NCI-H2029 treated with DMSO at 0.1 percent for 48 hours (cell line): ENCODE results near the gene AGAP6.
"Not testable (repeated sequence)": the region's sequence is repeated elsewhere in the genome, so short reads cannot be mapped to it uniquely, and the experiment has no call there.

ENCODE experiments used
- DNase-seq: peaks from one replicate; lab custom pipeline; 2025; lab: John Stamatoyannopoulos, UW

The AGAP6 gene

GRCh38 chr10:49988376-49988775 lies at the start of gene AGAP6:
Gene AGAP6 (plus strand): TSS chr10:49988406. CDS start chr10:49988716, 310 bp downstream.
- not testable (repeated sequence) for DNase-seq

GRCh38 chr10:49941447-49942338 lies 46.5 kb upstream of the AGAP6 start, which contains the start of the genes PARG and TIMM23B:
Gene PARG (minus strand): TSS chr10:49942027. CDS start chr10:49941725, 302 bp downstream.
Gene TIMM23B (plus strand): TSS chr10:49942053. CDS start chr10:49942195, 142 bp downstream.
- DNase-seq, result not testable (repeated sequence)

GRCh38 chr10:49942339-49942705 lies 45.9 kb upstream of the AGAP6 start:
- not testable (repeated sequence) for DNase-seq

- DNase-seq, result not testable (repeated sequence)
Measured at GRCh38 chr10:49943607-49944006, 44.6 kb upstream of the AGAP6 start.

- not testable (repeated sequence) for DNase-seq
Measured at GRCh38 chr10:49948142-49948541, 40.1 kb upstream of the AGAP6 start.

GRCh38 chr10:49948737-49949136 lies 39.5 kb upstream of the AGAP6 start:
- DNase-seq, result not testable (repeated sequence)

GRCh38 chr10:49952006-49952405 lies 36.2 kb upstream of the AGAP6 start:
- DNase-seq, result not testable (repeated sequence)

GRCh38 chr10:49953122-49953521 lies 35.1 kb upstream of the AGAP6 start:
- not testable (repeated sequence) for DNase-seq

GRCh38 chr10:49970331-49970857 lies 17.8 kb upstream of the AGAP6 start:
- DNase-seq, result not testable (repeated sequence)

- DNase-seq, result not testable (repeated sequence)
Measured at GRCh38 chr10:49971466-49971865, 16.7 kb upstream of the AGAP6 start.

GRCh38 chr10:49972094-49972493 lies 16.1 kb upstream of the AGAP6 start:
- not testable (repeated sequence) for DNase-seq

- not testable (repeated sequence) for DNase-seq
Measured at GRCh38 chr10:49977756-49978155, 10.4 kb upstream of the AGAP6 start.

- DNase-seq, result not testable (repeated sequence)
Measured at GRCh38 chr10:49987207-49987606, 999 bp upstream of the AGAP6 start.

- DNase-seq, result not testable (repeated sequence)
Measured at GRCh38 chr10:49995321-49995720, 7.1 kb downstream of the AGAP6 start.

- not testable (repeated sequence) for DNase-seq
Measured at GRCh38 chr10:50014024-50014423, 25.8 kb downstream of the AGAP6 start.

GRCh38 chr10:50015596-50016220 lies 27.5 kb downstream of the AGAP6 start:
- DNase-seq, result not testable (repeated sequence)

GRCh38 chr10:50016926-50017325 lies 28.7 kb downstream of the AGAP6 start:
- not testable (repeated sequence) for DNase-seq

GRCh38 chr10:50017646-50018045 lies 29.4 kb downstream of the AGAP6 start:
- DNase-seq, result not testable (repeated sequence)

- not testable (repeated sequence) for DNase-seq
Measured at GRCh38 chr10:50019279-50019678, 31.1 kb downstream of the AGAP6 start.

GRCh38 chr10:50020451-50021024 lies 32.3 kb downstream of the AGAP6 start:
- not testable (repeated sequence) for DNase-seq

GRCh38 chr10:50021646-50022045 lies 33.4 kb downstream of the AGAP6 start:
- DNase-seq, result no peak
